Gastroesophageal sphincter (tissue), 4 donors: ENCODE measurements around the gene PTGES3L. TPM values are rescaled to one million over a fixed set of nuclear protein-coding genes. Genes with fewer than 3 reads are reported as not detected.
A peak's percentile ranks its signal among the peaks of the same experiment; 100 is the strongest.
"Not testable (repeated sequence)": the region's sequence is repeated elsewhere in the genome, so short reads cannot be mapped to it uniquely, and the experiment has no call there.

Experiments used
- ATAC-seq: fragments of 150-250 bp; one replicate; pipeline ENCODE4 v1.9.1; 2016; ENCODE audit warnings: mild to moderate bottlenecking, moderate library complexity
- H3K27ac ChIP-seq, 4 donors: fragments of 200-600 bp; sonication (generic) in 3 of 4; 1 replicate in 3 of 4; 2 replicates in 1 of 4; pipeline ENCODE4 v1.5.1; 2016 to 2019
- H3K27me3 ChIP-seq: fragments of 200-600 bp; sonication (generic); one replicate; pipeline ENCODE4 v1.5.1; 2019
- H3K36me3 ChIP-seq, 2 donors: fragments of 200-600 bp; sonication (generic); one replicate each; pipeline ENCODE4 v1.5.1; 2019; ENCODE audit warnings: control low read depth in 1 of 2
- H3K4me1 ChIP-seq, 3 donors: fragments of 200-600 bp; sonication (generic); 1 replicate in 2 of 3; 2 replicates in 1 of 3; pipeline ENCODE4 v1.5.1; 2016 to 2019; ENCODE audit warnings: control low read depth in 2 of 3
- H3K4me3 ChIP-seq, 2 donors: fragments of 200-600 bp; sonication (generic); one replicate each; pipeline ENCODE4 v1.5.1; 2019; ENCODE audit warnings: mild to moderate bottlenecking in 1 of 2, moderate library complexity in 1 of 2
- H3K9me3 ChIP-seq, 3 donors: fragments of 200-600 bp; sonication (generic); one replicate each; pipeline ENCODE4 v1.5.1; 2017 to 2019; ENCODE audit warnings: control low read depth in 2 of 3
- CTCF ChIP-seq, 4 experiments: fragments of 200-600 bp in 2 of 4; fragments of 450-650 bp in 2 of 4; sonication (generic) in 1 of 4; IDR thresholded peaks; one replicate each; pipeline ENCODE4 v1.5.1; 2017 to 2019; ENCODE audit warnings: antibody characterized with exemption in 4 of 4, mild to moderate bottlenecking in 2 of 4, moderate library complexity in 2 of 4
- EP300 ChIP-seq: sonication (generic); formaldehyde crosslinking; IDR thresholded peaks from one replicate; pipeline ENCODE4 v1.6.1; 2017; ENCODE audit warnings: antibody characterized with exemption, mild to moderate bottlenecking
- POLR2A ChIP-seq, 2 donors: fragments of 450-650 bp; IDR thresholded peaks; one replicate each; pipeline ENCODE4 v1.6.1; 2017; ENCODE audit warnings: antibody characterized with exemption in 2 of 2, mild to moderate bottlenecking in 2 of 2, moderate library complexity in 1 of 2
- POLR2AphosphoS5 ChIP-seq: sonication (generic); formaldehyde crosslinking; IDR thresholded peaks from one replicate; pipeline ENCODE4 v1.6.1; 2017; ENCODE audit warnings: antibody characterized with exemption
- whole genome bisulfite sequencing, 2 donors: methylation state at CpG; one replicate each; pipeline ENCODE4 v1.1.5; 2018; ENCODE audit warnings: low coverage in 1 of 2; 5-methylcytosine and 5-hydroxymethylcytosine counted together
- small RNA-seq, 4 donors: library from RNA; depleted of rRNA; stranded (forward); fragments of <200 nt; gene quantifications; one replicate each; pipeline ENCODE3, GENCODE V24; 2016
- total RNA-seq, 4 donors: library from RNA; depleted of rRNA; stranded (reverse); fragments of >200 nt; gene quantifications; one replicate each; pipeline ENCODE4 v1.1.0, GENCODE V29; 2016

Gene PTGES3L
- total RNA-seq, 4 donors from 2014 or later, result 5.5 to 19.6 (median 10.1) TPM

GRCh38 chr17:42920922-42921321 lies 59.0 kb downstream of the PTGES3L start:
- H3K27me3 ChIP-seq, result no peaks in the 10 kb centered on the region
- no peaks in the 10 kb centered on the region for H3K36me3 ChIP-seq
- WGBS, 2 donors, result 4 to 31% methylated on average over 3 of the region's 3 CpGs
- ATAC-seq, result peak; percentile 43
- H3K9me3 ChIP-seq, result no peaks in the 10 kb centered on the region
- H3K4me3 ChIP-seq, result no peak overlapping the region
- H3K27ac ChIP-seq, result peak overlapping the region in 3 of 4 donors; percentile 56 to 64 (median 60)
- H3K4me1 ChIP-seq, result peaks cover 0 to 50% (median 0%) of the 10 kb centered on the region in 3 donors
- TF ChIP-seq POLR2AphosphoS5, result no peak
- no peak for TF ChIP-seq CTCF (IDR thresholded peaks at IDR 0.05)
- no peak for TF ChIP-seq POLR2A (IDR thresholded peaks at IDR 0.05)
- TF ChIP-seq EP300, result no peak

- Histone ChIP-seq H3K4me3 (no peak overlapping the region), H3K36me3 (no peaks in the 10 kb centered on the region), H3K27ac (peak overlapping the region in 3 of 4 donors; percentile 56 to 64 (median 60)), H3K4me1 (peaks cover 0 to 50% (median 0%) of the 10 kb centered on the region in 3 donors), H3K27me3 (no peaks in the 10 kb centered on the region), H3K9me3 (no peaks in the 10 kb centered on the region)
- no peak for ATAC-seq
- no peak for TF ChIP-seq CTCF (IDR thresholded peaks at IDR 0.05)
- 71 to 75% methylated on average over 3 to 7 of the region's 10 CpGs for WGBS, 2 donors
Observed at GRCh38 chr17:42920106-42920900, 59.6 kb downstream of the PTGES3L start.

GRCh38 chr17:42919522-42920077 lies 60.3 kb downstream of the PTGES3L start:
- whole genome bisulfite sequencing, 2 donors, result 86% methylated on average over 3 to 7 of the region's 10 CpGs
- peaks cover 0 to 50% (median 0%) of the 10 kb centered on the region in 3 donors for H3K4me1 ChIP-seq

GRCh38 chr17:42918902-42919521 lies 60.9 kb downstream of the PTGES3L start:
- Histone ChIP-seq H3K36me3 (no peaks in the 10 kb centered on the region), H3K4me1 (peaks cover 0 to 50% (median 0%) of the 10 kb centered on the region in 3 donors), H3K9me3 (no peaks in the 10 kb centered on the region), H3K27ac (peak overlapping the region in 2 of 4 donors; percentile 26 to 39), H3K27me3 (no peaks in the 10 kb centered on the region), H3K4me3 (no peak overlapping the region)
- TF ChIP-seq EP300 (no peak), POLR2A (IDR thresholded peaks at IDR 0.05) (no peak), CTCF (IDR thresholded peaks at IDR 0.05) (no peak), POLR2AphosphoS5 (no peak)
- 21 to 52% methylated on average over 3 of the region's 3 CpGs for WGBS, 2 donors
- ATAC-seq, result no peak

More at GRCh38 chr17:42919522-42920077, 60.3 kb downstream of the PTGES3L start:
- H3K9me3 ChIP-seq, ATAC-seq, H3K36me3 ChIP-seq, H3K27me3 ChIP-seq, H3K4me3 ChIP-seq: not testable (repeated sequence)
- peak overlapping the region in 2 of 4 donors; percentile 26 to 39 for H3K27ac ChIP-seq

Small RNA genes lying within 50 kb of the gene (small RNA-seq; reads per million reads assigned to genes)
- 0 reads per million in 4 donors for gene AARSD1
- gene RF00561, result 0 reads per million in 4 donors

Other genes starting within 250 kb of the PTGES3L start
- gene EZH1, start 235.0 kb downstream of the PTGES3L start, total RNA-seq, result 10 to 100 TPM; 57.2 to 90.4 (median 59.7) TPM
- gene RAMP2, start 218.9 kb downstream of the PTGES3L start, total RNA-seq, result 10 to 100 TPM in 3 of 4 donors, 1 to 10 TPM in 1; 4.0 to 27.4 (median 21.5) TPM
- 10 to 100 TPM; 43.1 to 64.0 (median 44.8) TPM for gene VPS25, start 206.6 kb downstream of the PTGES3L start, total RNA-seq
- 1 to 10 TPM in 3 of 4 donors, under 1 TPM in 1; 0.78 to 6.7 (median 1.6) TPM for gene WNK4, start 199.5 kb downstream of the PTGES3L start, total RNA-seq
- gene COA3, start 181.4 kb downstream of the PTGES3L start, total RNA-seq, result 10 to 100 TPM; 55.3 to 81.4 (median 66.8) TPM
- gene CNTD1, start 181.2 kb downstream of the PTGES3L start, total RNA-seq, result under 1 TPM in 3 of 4 donors, not detected in 1; 0.20 to 0.93 (median 0.78) TPM
- 100 to 1,000 TPM; 143 to 185 (median 155) TPM for gene BECN1, start 155.8 kb downstream of the PTGES3L start, total RNA-seq
- gene PSME3, start 146.7 kb downstream of the PTGES3L start, total RNA-seq, result 100 to 1,000 TPM in 1 of 4 donors, 10 to 100 TPM in 3; 60.7 to 109 (median 82.0) TPM
- gene AOC2, start 135.5 kb downstream of the PTGES3L start, total RNA-seq, result 1 to 10 TPM in 3 of 4 donors, under 1 TPM in 1; 0.81 to 1.7 (median 1.4) TPM
- 100 to 1,000 TPM in 2 of 4 donors, 10 to 100 TPM in 2; 48.3 to 196 (median 108) TPM for gene AOC3, start 128.9 kb downstream of the PTGES3L start, total RNA-seq
- gene G6PC1, start 79.3 kb downstream of the PTGES3L start, total RNA-seq, result not detected
- 10 to 100 TPM; 10.9 to 39.5 (median 26.3) TPM for gene AARSD1, start 15.6 kb downstream of the PTGES3L start, total RNA-seq
- gene RUNDC1, start 485 bp upstream of the PTGES3L start, total RNA-seq, result 10 to 100 TPM; 16.4 to 20.9 (median 19.4) TPM
- 1,000 to 10,000 TPM in 3 of 4 donors, 100 to 1,000 TPM in 1; 854 to 1,510 (median 1,196) TPM for gene RPL27, start 18.3 kb upstream of the PTGES3L start, total RNA-seq
- 10 to 100 TPM; 17.1 to 27.9 (median 22.9) TPM for gene IFI35, start 26.7 kb upstream of the PTGES3L start, total RNA-seq
- gene VAT1, start 42.3 kb upstream of the PTGES3L start, total RNA-seq, result 100 to 1,000 TPM in 3 of 4 donors, 10 to 100 TPM in 1; 89.2 to 187 (median 139) TPM
- gene RND2, start 45.2 kb upstream of the PTGES3L start, total RNA-seq, result 1 to 10 TPM; 1.5 to 4.5 (median 2.5) TPM
- gene BRCA1, start 145.3 kb upstream of the PTGES3L start, total RNA-seq, result 1 to 10 TPM; 4.9 to 7.9 (median 6.1) TPM
- gene NBR1, start 191.1 kb upstream of the PTGES3L start, total RNA-seq, result 100 to 1,000 TPM in 3 of 4 donors, 10 to 100 TPM in 1; 99.2 to 152 (median 126) TPM
- 10 to 100 TPM in 1 of 4 donors, 1 to 10 TPM in 3; 3.7 to 13.5 (median 4.4) TPM for gene TMEM106A, start 231.8 kb upstream of the PTGES3L start, total RNA-seq
- gene CCDC200, start 248.5 kb upstream of the PTGES3L start, total RNA-seq, result not detected